Stimulated activated CD8-positive, alpha-beta memory T cell treated with anti-CD3 and anti-CD28 coated beads, Interleukin-4, amount 100 ng/mL, for 48 hours (primary cell): ENCODE data around the gene SH2B3.
A peak's percentile ranks its signal among the peaks of the same experiment; 100 is the strongest.

Experiments
- DNase-seq: peaks from one replicate; pipeline ENCODE4 v3.0.0-alpha.2; 2020

SH2B3 gene

DNA sequence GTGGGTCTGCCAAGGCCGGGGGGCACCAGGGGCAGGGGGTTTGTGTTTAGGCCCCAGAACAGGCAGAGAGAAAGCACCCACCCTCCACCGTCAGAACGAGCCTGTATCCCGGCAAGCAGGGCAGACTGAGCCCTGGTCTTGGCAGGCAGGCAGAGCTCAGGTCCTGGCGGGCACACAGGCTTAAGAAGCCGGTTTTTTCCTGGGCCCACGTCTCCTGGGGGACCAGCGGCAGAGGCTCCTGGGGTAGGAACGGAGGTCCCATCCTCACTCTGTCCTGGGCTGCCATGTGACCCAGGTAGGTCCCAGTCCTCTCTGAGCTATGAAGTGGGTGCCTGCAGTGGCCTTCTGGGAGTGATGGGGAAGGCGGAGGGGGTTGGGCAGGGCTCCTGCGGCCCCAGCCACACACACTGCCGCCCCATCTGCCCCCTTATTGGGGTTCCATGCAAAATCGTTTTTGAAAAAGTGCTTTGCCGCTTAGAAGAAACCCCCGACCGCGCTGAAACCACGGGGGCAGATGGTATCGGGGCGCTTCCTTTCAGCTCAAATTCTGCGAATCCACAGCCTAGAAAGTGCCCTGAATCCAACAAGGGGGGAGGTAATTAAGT, 24.2 kb downstream of the SH2B3 start:
- peak; percentile 80 for DNase-seq

DNA sequence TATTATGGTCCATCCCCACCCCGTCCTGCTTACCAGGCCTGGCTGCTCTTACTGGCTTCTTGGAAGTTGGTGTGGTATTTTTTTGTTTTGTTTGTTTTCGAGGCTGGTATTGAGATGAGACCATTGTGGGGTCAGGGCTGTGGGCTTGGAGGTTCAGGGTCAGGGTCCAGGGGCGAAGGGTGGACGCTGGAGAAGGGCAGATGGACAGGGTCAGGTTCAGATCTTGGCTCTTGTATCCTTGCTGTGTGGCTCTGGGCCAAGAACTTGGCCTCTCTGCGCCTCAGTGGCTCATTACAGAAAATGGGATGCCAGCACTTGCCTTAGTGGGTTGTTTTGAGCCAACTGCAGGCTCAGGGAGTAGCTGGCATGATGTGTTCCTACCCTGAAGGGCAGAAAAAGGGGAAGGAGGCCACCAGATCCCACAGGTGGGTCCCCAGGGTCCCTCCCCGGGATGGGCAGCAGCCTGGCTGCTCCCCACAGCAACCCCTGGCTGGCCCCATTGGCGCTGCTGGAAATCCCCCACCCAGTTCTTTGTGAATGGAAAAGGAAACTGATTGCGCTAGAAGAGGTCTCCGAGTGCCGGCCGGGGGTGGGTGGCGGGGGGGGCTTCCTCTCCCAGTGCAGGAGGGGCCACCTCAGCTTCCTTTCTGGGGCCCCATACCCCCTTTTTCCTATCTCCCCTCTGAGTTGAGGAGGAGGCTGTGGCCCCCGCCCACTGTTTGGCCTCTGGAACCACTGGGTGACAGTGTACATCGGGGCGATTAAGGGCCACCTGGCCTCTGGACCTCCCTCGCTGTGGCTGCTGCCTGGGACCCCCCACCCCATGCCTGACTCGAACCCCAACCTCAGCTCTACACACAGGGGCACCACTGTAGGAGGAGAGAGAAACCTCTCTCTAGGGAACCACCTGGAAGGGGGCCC, 25.0 kb downstream of the SH2B3 start:
- peak; percentile 78 for DNase-seq

DNA sequence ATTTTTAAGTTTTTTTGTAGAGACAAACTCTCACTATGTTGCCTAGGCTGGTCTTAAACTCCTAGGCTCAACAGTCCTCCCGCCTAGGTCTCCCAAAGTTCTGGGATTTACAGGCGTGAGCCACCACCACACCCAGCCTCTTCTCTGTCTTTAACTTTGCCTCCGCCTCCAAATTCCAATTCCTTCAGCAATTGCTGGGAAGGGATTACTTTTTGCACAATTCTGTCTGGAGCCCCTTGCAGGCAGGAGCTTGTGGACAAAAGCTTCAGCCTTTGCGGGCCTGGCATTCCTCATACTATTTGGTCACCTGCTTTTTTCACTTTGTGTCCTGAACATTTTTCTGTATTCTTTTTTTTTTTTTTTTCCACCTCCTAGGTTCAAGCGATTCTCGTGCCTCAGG, 26.0 kb downstream of the SH2B3 start:
- DNase-seq: no peak

DNA sequence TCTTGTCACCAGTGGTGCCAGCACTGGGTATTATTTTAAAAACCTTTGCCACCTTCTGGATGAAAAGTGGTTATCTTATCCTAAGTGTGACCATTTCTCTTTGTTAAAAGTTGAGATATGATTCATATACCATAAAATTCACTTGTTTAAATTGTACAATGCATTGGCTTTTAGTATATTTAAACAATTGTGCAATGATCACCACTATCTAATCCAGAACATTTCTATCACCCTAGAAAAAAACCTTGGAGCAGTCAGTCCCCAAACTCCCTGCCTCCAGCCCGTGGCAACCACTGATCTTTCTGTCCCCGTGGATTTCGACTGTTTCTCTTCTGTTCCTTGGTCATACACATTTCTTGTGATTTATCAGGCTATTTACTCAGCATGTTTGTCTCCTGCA, 28.3 kb downstream of the SH2B3 start:
- DNase-seq: no peak

DNA sequence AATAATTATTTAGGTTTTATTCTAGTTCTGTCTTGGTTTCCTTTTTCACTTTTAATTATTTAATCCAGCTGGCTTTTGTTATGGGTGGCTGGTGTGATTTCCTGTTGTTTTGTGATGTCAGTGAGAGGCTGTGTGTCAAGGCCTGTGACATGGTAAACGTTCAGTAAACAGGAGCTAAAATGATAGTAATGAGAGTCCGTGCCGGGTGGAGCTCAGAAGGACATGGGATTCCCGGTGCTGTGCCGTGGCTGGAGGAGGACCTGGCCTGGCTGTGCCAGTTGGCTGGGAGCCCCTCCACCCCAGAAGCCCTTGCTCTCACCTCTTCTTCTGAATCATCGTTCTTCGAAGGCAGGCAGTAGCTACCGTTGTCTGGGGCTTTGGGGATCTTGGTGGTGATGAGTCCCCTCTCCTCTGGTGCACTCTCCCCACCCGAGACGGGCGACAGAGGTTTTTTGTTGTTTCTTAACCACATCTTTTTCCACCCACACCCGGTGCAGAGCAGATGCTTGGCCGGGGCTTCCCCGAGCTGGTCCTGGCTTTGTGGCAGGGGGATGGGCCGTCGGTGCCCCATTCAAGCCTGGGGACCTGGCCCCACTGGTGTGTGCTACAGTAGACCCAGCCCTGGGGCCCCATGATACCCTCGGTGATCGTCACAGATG, 29.1 kb downstream of the SH2B3 start:
- DNase-seq: peak; percentile 89

DNA sequence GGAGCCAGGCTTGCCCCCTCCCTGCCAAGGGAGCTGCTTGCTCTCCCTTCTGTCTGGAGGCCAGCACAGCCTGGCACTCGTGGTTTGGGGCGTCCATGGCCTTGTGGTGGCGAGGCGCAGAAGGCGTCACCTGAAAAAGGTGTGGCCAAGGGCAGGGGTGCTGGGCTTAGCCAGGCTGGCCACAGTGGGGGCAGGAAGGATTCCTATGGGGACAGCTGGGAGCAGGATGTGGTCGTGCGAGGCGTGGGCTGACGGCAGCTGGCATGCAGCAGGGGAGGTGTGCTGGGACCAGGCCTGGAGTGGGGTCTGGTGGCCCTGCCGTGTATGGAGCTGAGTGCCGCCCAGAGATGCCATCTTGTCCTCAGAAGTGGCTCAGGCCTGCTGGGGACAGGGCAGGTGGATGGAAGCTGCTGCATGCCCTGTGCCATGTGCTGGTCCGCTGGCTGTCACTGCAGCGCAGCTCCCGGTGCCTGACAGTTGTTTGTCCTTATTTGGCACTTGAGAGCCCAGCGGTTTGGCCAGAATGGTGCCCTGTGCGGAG, 30.0 kb downstream of the SH2B3 start:
- no peak for DNase-seq

DNA sequence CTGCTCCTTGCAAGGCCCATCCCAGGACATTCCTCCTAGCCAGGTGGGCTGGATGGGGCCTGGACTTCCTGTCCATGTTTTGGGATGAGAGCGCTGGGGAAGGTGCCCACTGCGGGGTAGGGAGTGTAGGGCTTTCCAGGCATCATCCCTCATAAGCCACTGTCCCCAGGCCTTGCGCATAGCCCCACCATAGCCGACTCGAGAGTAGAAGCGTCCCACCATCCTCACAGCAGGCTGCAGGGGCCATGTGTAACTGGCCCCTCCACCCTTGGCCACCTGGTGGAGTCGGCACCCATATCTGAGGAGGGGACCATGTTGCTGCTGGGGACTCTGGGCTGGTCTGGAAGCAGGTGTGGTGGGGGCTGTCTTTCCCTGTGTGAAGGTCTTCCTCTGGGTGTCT, 30.5 kb downstream of the SH2B3 start:
- no peak for DNase-seq

DNA sequence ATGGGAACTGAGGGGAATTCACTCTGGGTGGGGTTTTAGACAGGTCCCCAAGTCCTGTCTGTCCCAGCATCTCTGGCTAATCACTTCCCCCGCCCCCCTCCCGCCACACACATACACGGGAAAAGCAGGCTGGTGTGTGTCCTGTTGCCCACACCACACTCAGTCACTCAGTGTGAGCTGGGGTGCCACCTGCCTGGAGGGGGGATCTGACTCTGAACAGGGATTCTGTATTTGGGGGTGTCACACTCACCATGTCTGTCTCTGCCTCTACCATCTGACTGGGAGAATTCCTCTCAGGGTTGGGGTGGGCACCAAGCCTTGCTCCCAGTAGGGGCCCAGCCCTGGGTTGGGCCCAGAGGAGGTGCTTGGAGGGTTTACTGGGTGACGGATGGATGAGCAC, 31.1 kb downstream of the SH2B3 start:
- no peak for DNase-seq

DNA sequence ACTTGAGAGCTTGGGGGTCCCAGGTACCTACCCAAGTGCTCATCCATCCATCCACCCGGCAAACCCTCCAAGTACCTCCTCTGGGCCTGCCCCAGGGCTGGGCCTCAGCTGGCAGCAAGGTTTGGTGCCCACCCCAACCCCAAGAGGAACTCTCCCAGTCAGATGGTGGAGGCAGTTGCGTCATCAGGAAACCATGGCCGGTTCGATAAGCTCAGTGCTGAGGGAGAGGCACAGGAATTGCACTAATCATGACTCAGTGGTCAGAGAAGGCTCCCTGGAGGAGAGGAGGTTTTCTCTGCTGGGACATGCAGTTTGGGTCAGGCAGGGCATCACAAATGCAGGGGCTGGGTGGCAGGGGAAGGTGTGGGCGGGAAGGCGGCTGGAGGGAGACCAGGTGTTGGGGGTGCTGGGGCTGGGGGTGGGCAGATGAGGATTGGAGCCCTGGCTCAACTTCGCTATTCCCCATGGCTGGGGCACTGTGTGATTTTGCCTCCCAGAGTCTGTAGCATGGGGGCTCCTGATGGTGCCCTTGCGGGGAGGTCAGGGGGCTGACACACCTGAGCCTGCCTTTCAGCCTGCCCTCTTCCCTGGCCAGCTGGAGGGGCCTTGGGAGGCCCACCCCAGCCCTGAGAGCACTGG, 32.2 kb downstream of the SH2B3 start:
- DNase-seq: no peak

DNA sequence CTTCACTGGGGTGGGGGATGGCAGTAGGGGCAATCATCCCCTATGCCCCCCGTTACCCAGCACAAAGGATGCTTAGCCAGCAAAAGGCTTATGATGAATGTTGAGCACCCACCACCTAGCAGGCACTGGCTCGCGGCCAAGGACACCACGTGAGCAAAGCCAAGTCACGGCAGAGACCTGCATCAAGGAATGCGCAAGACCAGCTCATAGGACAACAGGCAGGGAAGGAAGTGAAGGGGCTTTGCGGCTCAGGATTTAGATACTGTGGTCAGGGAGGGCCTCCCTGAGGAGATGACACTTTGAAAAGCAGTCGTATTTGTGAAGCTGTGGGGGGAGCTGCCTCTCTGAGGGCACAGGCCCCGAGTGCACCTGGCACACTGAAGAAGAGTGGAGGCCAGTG, 32.8 kb downstream of the SH2B3 start:
- peak; percentile 77 for DNase-seq

DNA sequence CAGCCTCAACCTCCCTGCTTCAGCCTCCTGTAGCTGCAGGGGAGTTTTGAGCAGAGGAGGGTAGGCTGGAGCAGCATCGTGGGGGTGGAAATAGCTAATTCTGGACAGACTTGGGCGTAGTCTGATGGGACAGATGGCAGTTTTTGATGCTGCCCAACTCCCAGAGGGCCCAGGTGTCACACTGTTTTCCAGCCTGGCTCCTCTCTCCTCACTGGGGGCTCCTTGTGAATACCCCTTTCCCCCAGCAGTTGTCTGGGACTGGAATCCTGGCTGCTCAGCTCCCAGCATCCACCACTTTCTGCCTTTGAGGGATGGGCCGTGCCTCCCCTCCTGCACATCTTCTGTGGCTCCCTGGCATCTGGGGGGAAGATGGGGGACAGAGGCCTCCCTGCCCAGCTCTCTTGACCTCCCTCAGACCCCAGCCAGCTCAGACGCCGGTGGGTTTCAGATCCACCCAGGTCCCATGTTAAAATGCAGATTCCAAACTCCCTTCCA, 34.0 kb downstream of the SH2B3 start:
- DNase-seq: no peak

DNA sequence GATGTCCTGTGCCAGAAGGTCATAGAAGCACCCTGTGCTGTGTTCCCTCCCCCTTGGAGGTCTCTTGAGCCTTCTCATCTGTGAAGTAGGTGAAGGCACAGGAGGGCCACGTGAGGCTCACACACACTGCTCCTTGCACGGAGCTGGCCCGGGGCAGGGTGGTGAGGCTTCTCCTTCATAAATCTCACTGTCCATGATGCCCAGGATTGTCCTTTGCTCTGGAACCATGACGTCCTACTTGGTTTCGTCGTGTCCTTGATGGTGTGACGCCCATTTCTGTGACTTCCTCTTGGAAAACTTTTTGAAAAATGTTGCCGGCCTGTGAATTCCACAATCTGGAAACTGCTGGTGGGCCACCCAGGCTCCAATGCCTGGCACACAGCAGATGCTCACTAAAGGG, 34.4 kb downstream of the SH2B3 start:
- DNase-seq: no peak

DNA sequence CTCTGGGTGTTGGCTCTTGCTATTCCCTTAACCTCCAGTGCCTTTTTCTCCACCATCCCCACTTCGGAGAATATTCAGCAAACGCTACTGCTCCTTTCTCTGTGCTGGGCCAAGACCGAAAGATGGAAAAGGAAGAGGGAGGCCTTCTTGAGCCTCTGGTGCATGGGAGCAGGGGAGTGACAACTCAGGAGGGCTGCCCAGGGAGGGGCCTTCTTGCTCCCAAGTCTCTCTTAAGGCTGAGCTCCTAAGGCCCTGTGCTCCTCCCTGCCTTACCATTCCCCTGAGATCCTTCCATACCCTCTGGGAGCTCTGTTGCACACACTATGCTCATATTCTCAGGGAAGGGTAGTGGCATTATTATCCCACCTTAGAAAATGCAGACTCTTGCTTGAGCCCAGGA, 34.9 kb downstream of the SH2B3 start:
- no peak for DNase-seq

DNA sequence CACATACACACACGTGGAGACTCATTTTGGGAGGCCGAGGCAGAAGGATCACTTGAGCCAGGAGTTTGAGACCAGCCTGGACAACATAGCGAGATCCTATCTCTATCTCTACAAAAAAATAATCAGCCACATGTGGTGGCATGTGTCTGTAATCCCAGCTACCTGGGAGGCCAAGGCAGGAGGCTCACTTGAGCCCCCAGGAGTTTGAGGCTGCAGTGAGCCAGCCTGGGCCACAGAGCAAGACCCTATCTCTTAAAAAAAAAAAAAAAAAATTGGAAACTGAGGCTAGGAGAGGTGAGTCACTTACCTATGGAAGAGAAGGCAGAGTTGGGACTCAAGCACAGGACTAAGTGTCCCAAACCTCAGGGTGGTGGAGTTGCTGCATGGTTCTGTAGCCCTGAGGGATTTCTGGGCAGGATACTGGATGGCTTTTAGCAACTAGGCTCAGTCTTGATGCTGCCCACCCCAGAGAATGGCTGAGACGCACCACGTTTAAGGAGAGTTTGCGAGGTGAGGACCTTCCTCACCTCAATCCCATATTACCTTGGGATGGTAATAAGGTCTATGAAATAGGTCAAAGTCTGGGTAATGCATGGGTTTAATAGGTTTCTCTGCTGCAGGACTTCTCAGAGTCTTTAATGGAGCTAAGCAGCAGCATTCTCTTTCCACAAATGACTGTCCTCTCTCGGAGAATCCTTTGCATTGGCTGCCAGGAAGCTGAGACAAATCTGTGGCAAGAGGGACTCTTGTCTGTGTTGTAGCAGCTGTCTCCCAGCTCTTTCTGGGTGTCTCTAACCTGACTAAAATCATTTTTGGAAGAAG, 35.6 kb downstream of the SH2B3 start:
- DNase-seq: no peak

DNA sequence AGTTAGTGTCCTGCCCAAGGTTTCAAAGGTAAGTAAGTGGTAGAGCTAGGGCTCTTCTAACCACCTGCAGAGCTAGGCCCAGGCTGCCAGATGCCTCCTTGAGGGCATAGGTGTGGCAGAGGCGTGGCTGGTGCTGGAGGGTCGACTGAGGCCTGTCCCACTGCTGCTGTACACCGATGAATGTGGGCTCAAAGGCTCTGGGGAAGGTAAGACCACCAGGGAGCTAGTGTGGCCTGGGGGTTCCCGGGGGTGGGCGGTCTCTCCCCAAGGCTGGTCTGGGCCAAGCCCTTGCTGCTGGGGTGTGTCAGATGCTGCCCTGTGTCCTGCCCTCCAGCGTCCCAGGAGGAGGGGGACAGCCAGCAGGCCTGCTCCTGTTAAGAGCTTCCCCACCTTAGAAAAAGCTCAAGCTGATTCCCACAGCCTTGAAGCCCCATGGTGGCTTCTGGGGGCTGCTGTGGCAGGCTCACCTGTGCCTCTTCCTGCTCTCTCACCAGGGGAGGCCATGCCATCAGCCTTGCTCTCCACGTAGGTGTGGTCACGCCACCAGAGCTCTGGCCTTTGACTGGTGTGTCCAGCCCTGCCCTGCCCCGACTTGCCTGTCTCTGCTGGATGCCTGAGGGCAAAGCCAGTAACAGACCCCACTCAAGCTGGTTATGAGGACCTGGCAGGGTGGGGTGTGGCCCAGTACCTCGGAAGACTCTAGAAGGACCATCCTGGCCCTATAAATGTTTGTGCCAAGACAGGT, 36.8 kb downstream of the SH2B3 start:
- DNase-seq: peak; percentile 24

DNA sequence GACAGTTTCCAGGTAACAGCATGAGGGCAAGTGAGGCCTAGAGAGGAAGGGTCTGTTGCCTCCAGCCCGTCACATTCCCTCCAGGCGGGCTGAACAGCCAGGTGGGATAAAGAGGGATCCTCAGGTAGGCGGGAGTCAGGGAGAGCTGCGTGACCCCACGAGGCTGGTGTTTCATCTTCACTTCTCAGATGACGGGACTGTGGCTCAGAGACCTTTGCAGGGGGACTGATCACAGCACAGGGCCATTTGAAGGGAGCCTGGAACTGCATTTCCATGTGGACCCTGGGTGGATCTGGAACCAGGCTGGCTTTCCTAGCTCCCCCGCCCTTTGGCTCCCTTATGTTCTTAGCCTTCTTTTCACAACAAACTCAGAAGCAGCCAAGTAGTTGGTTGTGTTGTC, 37.4 kb downstream of the SH2B3 start:
- peak; percentile 24 for DNase-seq

DNA sequence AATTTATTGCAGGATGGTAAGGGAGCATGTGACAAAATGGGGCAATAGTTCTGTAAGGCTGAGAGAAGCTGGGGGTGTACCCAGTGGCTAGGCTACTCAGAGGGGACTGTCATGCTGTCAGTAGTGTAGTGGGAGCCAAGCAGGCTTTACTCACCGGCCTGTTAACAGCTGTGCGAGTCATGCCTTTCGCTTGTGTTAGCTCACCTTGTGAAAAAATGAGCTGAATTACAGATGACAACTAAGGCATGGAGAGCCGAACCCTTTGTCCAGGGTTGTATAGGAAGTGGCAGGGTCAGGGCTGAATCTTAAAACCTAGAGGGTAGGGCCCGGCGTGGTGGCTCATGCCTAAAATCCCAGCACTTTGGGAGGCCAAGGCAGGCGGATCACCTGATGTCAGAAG, 37.9 kb downstream of the SH2B3 start:
- DNase-seq: peak; percentile 73

DNA sequence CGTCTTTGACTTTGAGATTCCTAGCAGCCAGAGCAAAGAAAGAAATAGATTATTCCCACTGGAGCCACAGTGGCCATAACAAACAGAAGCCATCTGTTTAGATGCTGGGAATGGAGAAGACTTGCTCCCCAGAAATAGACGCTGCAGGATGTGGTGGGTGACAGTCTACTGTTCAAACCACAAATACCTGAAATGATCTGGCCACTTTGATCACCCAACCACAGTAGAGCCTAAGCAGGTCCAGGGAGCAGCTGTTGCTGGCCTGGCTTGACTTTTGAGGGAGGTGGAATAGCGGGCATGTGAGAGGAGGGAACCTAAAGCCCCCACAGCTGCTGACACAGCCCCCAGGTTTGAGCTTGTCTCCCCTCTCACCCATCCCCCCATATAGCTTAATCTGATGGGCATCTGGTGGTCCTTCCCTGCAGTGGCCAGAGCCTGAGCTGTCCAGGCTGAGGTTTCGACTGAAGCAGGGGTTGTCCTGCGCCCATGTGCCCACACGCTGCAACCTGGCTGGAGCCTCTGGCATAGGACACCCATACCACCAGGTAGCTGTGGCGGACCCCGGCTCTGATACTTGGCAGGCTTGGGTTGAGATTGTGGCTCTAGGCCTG, 38.7 kb downstream of the SH2B3 start:
- peak; percentile 51 for DNase-seq

DNA sequence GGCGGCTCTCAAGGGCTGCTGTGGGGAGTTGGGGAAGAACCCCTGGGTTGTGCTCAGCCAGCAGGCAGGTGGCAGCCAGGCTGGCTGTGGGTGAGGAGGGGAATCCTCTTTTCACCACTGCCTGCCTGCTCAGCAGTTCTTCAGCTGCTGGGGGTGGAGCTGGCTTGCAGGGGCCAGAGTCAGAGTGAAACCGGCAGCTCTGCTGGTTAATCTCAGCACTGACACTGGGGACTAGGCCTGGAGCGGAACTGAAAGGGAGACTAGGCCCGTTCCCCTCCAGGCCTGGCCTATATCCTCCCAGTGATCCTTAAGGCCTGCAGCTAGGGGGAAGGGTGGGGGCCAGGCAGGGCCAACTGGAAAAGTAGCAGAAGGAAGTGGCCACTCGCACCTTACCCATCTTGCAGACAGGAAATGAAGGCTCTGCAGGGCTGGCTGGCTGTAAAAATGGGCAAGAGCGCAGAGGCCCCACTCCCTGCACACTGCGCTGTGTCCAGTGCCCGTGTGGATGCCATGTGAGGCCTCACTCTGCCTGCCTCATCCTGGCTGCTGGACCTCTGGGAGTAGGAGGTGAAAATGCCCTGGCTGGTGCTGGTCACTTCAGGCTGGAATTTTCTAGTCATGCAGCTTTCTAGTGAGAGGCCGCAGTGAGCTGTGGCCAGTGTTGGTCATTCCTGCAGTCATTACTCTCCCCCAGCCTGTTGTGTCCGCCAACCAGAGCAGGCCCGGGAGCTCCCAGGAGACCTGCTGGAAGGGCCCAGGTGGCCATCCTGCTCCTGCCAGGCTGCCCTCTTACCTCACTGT, 39.4 kb downstream of the SH2B3 start:
- DNase-seq: peak; percentile 88
